GM12878 (cell line): Measurements from ENCODE around the gene ANKRD13A. TPM values are rescaled to one million over a fixed set of nuclear protein-coding genes. Genes with fewer than 3 reads are reported as not detected.

Experiments
- CREB1 ChIP-seq: IDR thresholded peaks from 2 replicates; pipeline ENCODE4 v1.6.1; 2012; ENCODE audit warnings: low read depth, mild to moderate bottlenecking, inconsistent platforms
- DPF2 ChIP-seq: fragments of 450-650 bp; IDR thresholded peaks from 2 replicates; pipeline ENCODE4 v1.6.1; 2017; ENCODE audit warnings: mild to moderate bottlenecking
- E2F4 ChIP-seq: IDR thresholded peaks from 2 replicates; pipeline ENCODE4 v1.6.1; 2012; ENCODE audit warnings: low read depth, low read length, improper control_type of control experiment
- ESRRA ChIP-seq: IDR thresholded peaks from 2 replicates; pipeline ENCODE4 v1.6.1; 2012; ENCODE audit warnings: mild to moderate bottlenecking, low read length, improper control_type of control experiment
- ETV6 ChIP-seq, 2 experiments: fragments of 450-650 bp in 1 of 2; IDR thresholded peaks in 1 of 2; conservative IDR thresholded peaks in 1 of 2; 2 replicates each; pipeline ENCODE4 v1.6.1; 2014; ENCODE audit warnings: antibody characterized with exemption in 1 of 2, borderline replicate concordance in 1 of 2, low read depth in 1 of 2, mild to moderate bottlenecking in 1 of 2, moderate library complexity in 1 of 2
- EZH2 ChIP-seq: IDR thresholded peaks from 2 replicates; pipeline ENCODE4 v1.6.1; 2012; ENCODE audit warnings: low read depth, mild to moderate bottlenecking, control low read depth, inconsistent platforms, low read length, borderline replicate concordance; ENCODE audit not compliant: control insufficient read depth
- KDM1A ChIP-seq: fragments of 200-600 bp; sonication (generic); IDR thresholded peaks from 2 replicates; pipeline ENCODE4 v1.6.1; 2016; ENCODE audit warnings: borderline replicate concordance
- MEF2A ChIP-seq: IDR thresholded peaks from 2 replicates; pipeline ENCODE4 v1.6.1; 2011; ENCODE audit warnings: low read depth, mild to moderate bottlenecking, low read length, moderate library complexity; ENCODE audit not compliant: insufficient read depth
- MXI1 ChIP-seq: fragments of 150-350 bp; IDR thresholded peaks from 2 replicates; pipeline ENCODE4 v1.6.1; 2011; ENCODE audit warnings: low read depth, mild to moderate bottlenecking, inconsistent platforms, low read length, improper control_type of control experiment
- MYC ChIP-seq: IDR thresholded peaks from 2 replicates; pipeline ENCODE4 v1.6.1; 2011; ENCODE audit warnings: mild to moderate bottlenecking, low read length, moderate library complexity, inconsistent platforms; ENCODE audit not compliant: insufficient read depth, insufficient replicate concordance, insufficient read length, severe bottlenecking
- NFYB ChIP-seq: IDR thresholded peaks from 2 replicates; pipeline ENCODE4 v1.6.1; 2011; ENCODE audit warnings: low read depth, mild to moderate bottlenecking, low read length, improper control_type of control experiment, moderate library complexity; ENCODE audit not compliant: insufficient read depth
- NR2F1 ChIP-seq: fragments of 450-650 bp; conservative IDR thresholded peaks from 2 replicates; pipeline ENCODE4 v1.6.1; 2017; ENCODE audit warnings: mild to moderate bottlenecking
- RB1 ChIP-seq: fragments of 450-650 bp; formaldehyde crosslinking; IDR thresholded peaks from 2 replicates; pipeline ENCODE4 v1.6.1; 2017; ENCODE audit warnings: mild to moderate bottlenecking, borderline replicate concordance
- RELA ChIP-seq: fragments of 450-650 bp; IDR thresholded peaks from 2 replicates; pipeline ENCODE4 v1.8.0; 2014; ENCODE audit warnings: borderline replicate concordance; ENCODE audit not compliant: partially characterized antibody
- SUZ12 ChIP-seq: fragments of 200-600 bp; sonication (generic); IDR thresholded peaks from one replicate; pipeline ENCODE4 v1.6.1; 2018; ENCODE audit warnings: antibody characterized with exemption, mild to moderate bottlenecking; ENCODE audit not compliant: unreplicated experiment
- TARDBP ChIP-seq: IDR thresholded peaks from 2 replicates; pipeline ENCODE4 v1.6.1; 2016; ENCODE audit warnings: borderline replicate concordance
- YBX1 ChIP-seq: fragments of 450-650 bp; IDR thresholded peaks from 2 replicates; pipeline ENCODE4 v1.6.1; 2016; ENCODE audit warnings: antibody characterized with exemption
- YY1 ChIP-seq: IDR thresholded peaks from 2 replicates; pipeline ENCODE4 v1.6.1; 2011; ENCODE audit warnings: low read depth, mild to moderate bottlenecking, low read length
- ZBTB11 ChIP-seq: fragments of 450-650 bp; formaldehyde crosslinking; IDR thresholded peaks from 2 replicates; pipeline ENCODE4 v1.5.0; 2022; ENCODE audit warnings: mild to moderate bottlenecking, missing genetic modification characterization
- ZNF592 ChIP-seq: fragments of 450-650 bp; IDR thresholded peaks from 2 replicates; pipeline ENCODE4 v1.6.1; 2017; ENCODE audit warnings: mild to moderate bottlenecking, moderate library complexity
- polyA plus RNA-seq, 11 experiments: library from polyadenylated mRNA; depleted of rRNA in 4 of 11; unstranded in 6 of 11; stranded (reverse) in 5 of 11; fragments of >200 nt; fragmentation: Nextera tagmentation in 4 of 11; fragmentation: Illumina TruSeq in 1 of 11; extraction: Ambion mirVana in 4 of 11; extraction: Trizol in 1 of 11; gene quantifications; 1 replicate in 1 of 11; 2 replicates in 10 of 11; pipeline versions ENCODE4 v1.2.1 to v1.2.3, GENCODE V29; 2011 to 2016; ENCODE audit warnings: inconsistent platforms in 2 of 11, missing spikeins in 2 of 11, low read depth in 1 of 11
- total RNA-seq, 4 experiments: library from RNA; depleted of rRNA in 3 of 4; stranded (reverse); fragments of >200 nt in 3 of 4; fragmentation: Illumina TruSeq in 1 of 4; extraction: Trizol in 1 of 4; gene quantifications; 2 replicates each; pipeline versions ENCODE4 v1.2.1 to v1.2.3, GENCODE V29; 2013 to 2021

The ANKRD13A gene
- total and polyA plus RNA-seq, 10 of the 15 experiments (the other 5 are each of a cell fraction or from before 2014, with no cell fraction given): 10.2 to 93.4 (median 76.5) TPM

- no peak for TF ChIP-seq ZBTB11
- TF ChIP-seq YY1: no peak
- TF ChIP-seq RELA: no peak
- TF ChIP-seq YBX1: no peak
- no peak for TF ChIP-seq KDM1A
- TF ChIP-seq E2F4: no peak
- 0 out of 2 replicates have a peak, but pooled peaks have one; percentile 15 for TF ChIP-seq DPF2
- peak in 1 of 2 experiments; percentile 55; a peak in 1 of 4 replicates for TF ChIP-seq ETV6 (conservative IDR thresholded peaks at IDR 0.05 in 1 of 2, IDR thresholded peaks at IDR 0.05 in 1 of 2; ENCODE audit: borderline replicate concordance in 1 of 2, low read depth in 1 of 2)
- TF ChIP-seq MEF2A: no peak
- TF ChIP-seq CREB1: no peak
- no peak for TF ChIP-seq RB1
- no peak for TF ChIP-seq MYC
- no peak for TF ChIP-seq NR2F1
- peak; percentile 47; the same call in 1 of the 2 replicates for TF ChIP-seq MXI1
- TF ChIP-seq ZNF592: no peak
- TF ChIP-seq SUZ12: no peak
- no peak for TF ChIP-seq EZH2
- TF ChIP-seq ESRRA: no peak
- no peak for TF ChIP-seq NFYB
- no peak for TF ChIP-seq TARDBP
These were observed 4.6 kb upstream of the ANKRD13A start (continued) for GRCh38 chr12:109994401-109995175.
